Liver (tissue), 3 donors: ENCODE data around the gene S100A16.

Experiments used
- EGR1 ChIP-seq, 2 donors: IDR thresholded peaks; 2 replicates each; pipeline ENCODE4 v1.6.1; 2016 to 2018; ENCODE audit warnings: antibody characterized with exemption in 2 of 2, low read depth in 2 of 2
- HNF4A ChIP-seq, 2 donors: conservative IDR thresholded peaks; 2 replicates each; pipeline ENCODE4 v1.6.1; 2016; ENCODE audit warnings: antibody characterized with exemption in 2 of 2, mild to moderate bottlenecking in 2 of 2
- TAF1 ChIP-seq: conservative IDR thresholded peaks from 2 replicates; pipeline ENCODE4 v1.6.1; 2016; ENCODE audit warnings: antibody characterized with exemption, mild to moderate bottlenecking
- YY1 ChIP-seq: IDR thresholded peaks from 2 replicates; pipeline ENCODE4 v1.6.1; 2016; ENCODE audit warnings: antibody characterized with exemption, mild to moderate bottlenecking
- TF ChIP-seq, protein P1 (sequence below): fragments of 150-350 bp; IDR thresholded peaks from 2 replicates; pipeline ENCODE4 v1.5.1; 2017; ENCODE audit warnings: improper control_type of control experiment, low read depth, low read length; ENCODE audit not compliant: missing input control
- donor health status: healthy.
- donor health status: healthy.

DNA sequence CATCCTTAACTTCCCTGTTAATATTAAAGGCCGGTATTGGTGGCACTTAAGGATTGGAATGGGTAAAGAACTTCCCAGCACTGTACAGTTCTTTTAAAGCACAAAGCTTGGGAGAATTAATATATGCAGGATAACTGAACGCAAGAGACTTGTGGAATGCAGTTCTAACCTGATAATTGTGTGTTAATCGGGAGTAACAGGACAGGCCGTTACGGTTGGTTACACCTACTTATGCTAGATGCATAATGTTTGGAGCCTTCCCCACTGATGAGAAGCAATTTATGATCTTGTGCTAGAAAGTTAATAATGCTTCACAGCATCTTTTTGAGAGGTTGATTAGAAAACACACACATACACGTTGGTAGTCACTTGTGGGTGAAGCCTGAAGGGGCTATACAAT lies 27.9 kb upstream of the S100A16 start:
- TF ChIP-seq, protein P1, sequence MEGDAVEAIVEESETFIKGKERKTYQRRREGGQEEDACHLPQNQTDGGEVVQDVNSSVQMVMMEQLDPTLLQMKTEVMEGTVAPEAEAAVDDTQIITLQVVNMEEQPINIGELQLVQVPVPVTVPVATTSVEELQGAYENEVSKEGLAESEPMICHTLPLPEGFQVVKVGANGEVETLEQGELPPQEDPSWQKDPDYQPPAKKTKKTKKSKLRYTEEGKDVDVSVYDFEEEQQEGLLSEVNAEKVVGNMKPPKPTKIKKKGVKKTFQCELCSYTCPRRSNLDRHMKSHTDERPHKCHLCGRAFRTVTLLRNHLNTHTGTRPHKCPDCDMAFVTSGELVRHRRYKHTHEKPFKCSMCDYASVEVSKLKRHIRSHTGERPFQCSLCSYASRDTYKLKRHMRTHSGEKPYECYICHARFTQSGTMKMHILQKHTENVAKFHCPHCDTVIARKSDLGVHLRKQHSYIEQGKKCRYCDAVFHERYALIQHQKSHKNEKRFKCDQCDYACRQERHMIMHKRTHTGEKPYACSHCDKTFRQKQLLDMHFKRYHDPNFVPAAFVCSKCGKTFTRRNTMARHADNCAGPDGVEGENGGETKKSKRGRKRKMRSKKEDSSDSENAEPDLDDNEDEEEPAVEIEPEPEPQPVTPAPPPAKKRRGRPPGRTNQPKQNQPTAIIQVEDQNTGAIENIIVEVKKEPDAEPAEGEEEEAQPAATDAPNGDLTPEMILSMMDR: no peak
- TF ChIP-seq TAF1 (no peak), YY1 (no peak), HNF4A (conservative IDR thresholded peaks at IDR 0.05) (no peak), EGR1 (IDR thresholded peaks at IDR 0.05; ENCODE audit: low read depth in 2 of 2) (no peak)
